NCI-H146 (cell line): ENCODE data around the gene PEPD.

Source experiments
- DNase-seq: peaks from one replicate; lab custom pipeline; 2025; lab: John Stamatoyannopoulos, UW

Gene PEPD

DNA sequence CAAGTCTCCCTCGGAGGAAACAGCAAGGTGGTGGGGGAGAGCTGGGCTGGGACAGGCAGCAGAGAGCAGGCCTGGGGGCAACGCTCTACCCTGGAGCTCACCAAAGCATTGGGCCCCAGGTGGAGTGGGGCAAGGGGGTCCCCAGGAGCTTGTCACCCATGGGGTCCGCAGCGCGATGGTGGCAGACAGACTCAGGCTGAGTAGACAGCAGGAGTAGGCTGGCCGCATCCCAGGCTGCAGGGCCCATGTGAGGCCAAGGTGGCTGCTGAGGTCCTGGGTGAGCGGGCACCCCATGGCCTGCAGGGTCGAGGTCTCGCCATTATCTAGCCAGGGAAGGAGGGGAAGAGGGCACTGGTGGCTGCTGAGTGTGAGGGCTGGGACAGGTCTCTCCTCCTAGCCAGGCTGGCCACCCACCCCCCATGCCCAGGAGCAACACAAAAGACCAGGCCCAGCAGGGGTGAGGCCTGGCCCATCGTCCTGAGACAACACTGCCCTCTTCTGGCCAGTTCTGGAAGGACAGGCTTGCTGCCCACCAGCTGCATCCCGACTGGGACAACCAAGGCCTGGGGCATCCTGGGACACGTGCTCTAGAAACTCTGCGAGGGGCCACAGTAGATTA lies 115.0 kb downstream of the PEPD start:
- DNase-seq, result peak; percentile 54

DNA sequence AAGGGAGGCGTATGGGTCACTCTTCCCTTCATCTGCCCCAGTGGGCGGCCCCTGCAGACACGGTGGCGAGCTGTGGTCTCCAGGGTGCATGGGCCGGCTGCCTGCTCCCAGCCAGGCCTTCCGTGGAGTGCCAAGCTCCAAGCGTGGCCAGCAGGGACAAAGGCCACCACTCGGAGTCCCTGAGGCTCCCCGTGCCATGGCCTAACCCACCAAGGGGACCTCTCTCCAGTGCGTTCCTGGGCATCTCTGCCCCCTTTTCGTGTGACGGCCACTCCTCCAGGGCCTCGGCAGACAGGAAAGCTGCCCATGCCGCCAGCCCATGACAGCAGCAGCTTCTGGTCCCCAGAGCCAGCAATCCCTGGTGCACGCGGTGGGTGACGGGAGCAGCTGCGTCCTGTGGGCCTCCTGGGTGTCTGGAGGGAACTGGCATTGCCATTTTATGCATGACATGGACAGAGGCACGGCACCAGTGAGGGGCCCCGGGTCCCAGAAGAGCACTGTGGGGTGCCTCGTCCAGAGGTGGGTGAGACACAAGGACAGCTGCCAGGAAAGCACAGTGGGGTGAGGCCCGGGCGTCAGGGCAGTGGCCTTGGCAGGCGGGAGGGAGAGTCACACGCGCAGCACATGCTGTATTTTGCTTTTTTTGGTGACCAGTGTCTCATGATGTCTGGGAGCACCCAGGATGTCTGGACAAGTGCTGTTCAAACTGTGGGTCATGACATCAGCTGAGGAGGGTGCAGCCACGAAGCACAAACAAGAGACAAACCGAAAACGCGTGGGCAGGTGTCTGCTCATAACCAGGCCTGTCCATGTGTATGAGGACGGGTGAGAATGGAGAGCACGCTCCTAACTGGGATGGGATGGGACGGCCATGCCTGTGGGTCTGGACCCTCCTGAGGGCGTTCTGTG lies 115.8 kb downstream of the PEPD start:
- no peak for DNase-seq

DNA sequence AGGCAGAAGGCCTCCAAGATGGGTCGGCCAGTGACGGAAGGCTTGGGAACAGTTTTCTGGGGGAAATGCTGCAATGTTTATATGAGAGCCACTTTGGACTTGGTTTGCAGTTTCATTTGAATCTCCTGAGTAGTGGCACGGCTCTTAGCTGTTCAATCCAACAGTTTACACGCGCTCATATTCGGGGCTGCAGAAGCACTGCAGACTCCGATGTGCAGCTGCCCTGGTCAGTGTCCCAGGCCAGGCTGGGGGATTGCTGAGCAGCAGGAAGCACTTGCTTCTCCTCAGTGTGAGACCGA lies 116.4 kb downstream of the PEPD start:
- no peak for DNase-seq

DNA sequence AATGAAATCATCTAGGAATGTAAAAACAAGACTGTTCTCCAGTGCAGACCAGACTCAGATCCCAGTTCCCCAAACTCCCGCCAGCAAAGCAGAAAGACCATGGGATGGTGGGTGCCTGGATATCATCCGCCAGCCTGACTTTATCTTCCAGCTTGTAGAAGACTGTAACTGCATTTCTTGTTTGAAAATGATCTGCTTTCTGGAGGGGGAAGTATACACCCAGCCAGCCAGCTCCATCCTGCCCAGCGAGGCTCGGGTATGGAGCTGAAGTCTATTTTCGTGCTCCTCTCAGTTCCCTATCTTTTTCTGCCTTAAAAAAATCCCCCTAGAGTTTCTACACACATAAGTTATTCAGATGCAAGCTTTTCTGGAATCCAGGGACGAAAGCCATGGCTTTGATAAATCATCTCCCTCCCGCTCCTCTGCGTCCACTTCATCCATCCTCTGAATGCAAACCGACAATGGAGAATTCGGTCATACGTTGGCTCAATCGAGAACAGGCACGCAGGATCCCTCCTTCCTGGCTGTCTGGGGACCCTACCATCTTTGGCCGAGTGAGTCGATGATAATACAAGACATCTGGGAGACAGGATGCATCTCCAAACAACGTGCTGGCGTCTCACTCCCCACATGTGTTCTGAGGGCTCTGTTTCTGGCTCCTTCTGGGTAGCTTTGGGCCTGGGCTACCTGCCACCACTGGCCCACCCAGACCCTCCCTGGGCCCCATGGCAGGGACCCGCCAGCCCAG lies 116.9 kb downstream of the PEPD start:
- DNase-seq, result no peak

DNA sequence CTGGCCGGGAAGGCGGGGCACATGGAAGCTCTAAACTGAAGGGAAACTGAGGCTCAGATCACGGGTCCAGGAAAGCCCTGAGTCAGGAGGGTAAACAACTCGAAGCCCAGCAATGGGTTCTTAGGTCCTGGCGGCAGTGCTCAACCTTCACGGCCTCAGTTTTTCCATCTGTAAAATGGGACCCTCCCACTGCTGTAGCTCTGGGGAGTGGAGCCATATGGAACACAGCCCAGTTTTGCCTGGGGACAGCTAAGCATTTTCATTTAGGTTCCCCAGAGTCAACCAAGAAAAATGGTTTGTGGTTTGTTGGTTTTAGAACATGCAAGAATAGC lies 117.7 kb downstream of the PEPD start:
- no peak for DNase-seq

DNA sequence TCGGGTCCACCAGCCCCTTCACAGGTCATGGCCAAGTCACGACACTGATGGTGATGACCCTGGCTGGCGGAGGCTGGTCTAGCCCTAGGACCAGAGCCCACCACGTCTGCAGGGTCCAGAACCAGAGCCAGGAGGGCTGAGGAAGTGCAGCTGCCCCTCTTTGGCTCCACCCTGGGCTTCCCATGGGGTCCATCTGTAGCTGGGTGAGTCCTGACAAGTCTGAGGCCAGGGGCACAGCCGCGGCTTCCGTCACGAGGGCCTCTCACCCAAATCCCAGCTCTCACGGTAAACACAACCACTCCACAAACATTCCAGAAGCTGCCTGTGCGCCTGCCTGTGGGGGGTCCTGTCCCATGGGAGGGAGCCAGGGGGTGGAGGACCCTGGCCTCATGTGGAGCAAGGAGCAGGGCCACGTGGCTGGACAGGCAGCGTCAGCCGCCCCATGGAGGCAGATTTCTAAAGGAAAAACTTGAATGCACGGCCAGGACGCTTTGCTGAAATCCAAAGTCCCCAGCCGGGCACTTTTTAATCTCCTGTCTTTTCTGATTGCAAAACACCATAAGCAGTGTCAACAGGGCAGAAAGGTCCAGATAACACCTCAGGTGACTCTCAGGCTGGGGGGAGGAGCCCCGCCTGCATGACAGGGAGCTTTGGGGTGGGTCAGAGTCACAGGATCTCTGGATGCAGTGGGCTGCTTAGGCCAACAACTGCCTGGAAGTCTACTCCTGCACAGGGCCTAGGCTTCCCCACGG lies 118.2 kb downstream of the PEPD start:
- DNase-seq, result no peak

DNA sequence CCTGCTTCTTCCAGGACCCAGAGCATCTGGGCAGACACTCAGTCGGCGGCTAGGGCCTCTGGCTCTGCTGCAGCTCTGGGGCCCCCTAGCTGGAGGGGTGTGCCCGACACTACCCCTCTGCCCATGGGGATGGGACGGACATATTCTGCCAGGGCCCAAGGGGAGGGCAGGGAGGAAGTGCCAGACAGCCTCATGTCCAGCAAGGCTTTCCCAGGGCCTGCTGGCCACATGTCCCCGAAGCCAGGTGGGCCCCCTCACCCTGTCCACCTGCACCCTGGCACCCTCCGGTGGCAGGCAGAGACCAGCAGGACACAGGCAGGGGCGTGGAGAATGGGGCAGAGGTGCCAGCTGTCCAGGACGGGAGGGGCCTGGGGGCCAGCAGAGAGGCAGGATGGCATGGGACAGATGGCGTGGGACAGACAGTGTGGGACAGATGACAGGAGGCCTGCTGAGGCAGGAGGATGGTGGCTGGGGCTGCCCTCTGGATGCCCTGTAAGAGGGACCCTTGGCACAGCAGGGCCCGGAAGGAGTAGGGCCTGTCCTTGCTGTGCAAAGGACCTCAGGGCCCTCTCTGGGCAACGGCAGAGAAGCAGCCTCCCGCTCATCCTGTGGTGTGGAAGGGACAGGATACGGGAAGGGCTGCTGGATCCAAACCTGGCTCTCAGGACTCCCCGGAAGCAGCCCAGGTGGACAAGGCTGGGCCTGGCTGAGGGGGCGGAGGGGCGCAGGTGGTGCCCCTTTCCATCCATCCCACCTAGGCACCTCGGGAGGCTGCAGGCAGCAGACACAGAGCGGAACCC lies 119.0 kb downstream of the PEPD start:
- no peak for DNase-seq

DNA sequence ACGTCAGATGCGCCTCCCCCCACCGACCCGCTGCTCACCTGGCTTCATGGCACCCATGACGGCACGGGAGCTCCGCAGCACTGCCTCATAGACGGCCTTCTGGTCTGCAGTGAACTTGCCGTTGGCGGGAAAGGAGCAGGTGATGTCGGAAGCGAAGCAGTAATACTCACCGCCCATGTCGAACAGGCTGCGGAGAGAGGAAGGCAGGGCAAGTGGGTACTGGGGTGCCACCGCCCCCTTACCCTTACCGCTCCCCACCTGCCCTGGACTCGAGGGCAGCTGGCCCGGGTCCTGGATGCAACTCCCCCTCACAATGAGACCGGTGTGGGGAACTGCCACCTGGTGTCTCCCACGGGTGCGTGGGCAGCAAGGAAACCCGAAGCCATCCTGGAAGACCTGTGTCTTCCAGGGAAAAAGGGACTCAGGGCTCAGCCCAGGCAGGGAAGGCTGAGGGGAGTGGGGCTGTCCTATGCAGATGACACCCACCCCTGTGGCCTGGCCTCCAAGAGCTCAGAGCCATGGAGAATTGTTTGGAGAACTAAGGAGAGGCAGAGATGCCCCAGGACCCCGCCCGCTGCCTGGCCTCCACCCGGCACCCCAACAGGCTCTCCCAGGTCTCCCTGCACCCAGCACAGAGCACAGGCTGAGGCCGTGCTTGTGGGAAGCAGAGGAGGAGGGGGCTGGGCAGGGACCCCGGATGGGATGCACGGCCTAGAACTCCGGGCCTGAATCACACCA lies 119.7 kb downstream of the PEPD start:
- DNase-seq, result no peak

DNA sequence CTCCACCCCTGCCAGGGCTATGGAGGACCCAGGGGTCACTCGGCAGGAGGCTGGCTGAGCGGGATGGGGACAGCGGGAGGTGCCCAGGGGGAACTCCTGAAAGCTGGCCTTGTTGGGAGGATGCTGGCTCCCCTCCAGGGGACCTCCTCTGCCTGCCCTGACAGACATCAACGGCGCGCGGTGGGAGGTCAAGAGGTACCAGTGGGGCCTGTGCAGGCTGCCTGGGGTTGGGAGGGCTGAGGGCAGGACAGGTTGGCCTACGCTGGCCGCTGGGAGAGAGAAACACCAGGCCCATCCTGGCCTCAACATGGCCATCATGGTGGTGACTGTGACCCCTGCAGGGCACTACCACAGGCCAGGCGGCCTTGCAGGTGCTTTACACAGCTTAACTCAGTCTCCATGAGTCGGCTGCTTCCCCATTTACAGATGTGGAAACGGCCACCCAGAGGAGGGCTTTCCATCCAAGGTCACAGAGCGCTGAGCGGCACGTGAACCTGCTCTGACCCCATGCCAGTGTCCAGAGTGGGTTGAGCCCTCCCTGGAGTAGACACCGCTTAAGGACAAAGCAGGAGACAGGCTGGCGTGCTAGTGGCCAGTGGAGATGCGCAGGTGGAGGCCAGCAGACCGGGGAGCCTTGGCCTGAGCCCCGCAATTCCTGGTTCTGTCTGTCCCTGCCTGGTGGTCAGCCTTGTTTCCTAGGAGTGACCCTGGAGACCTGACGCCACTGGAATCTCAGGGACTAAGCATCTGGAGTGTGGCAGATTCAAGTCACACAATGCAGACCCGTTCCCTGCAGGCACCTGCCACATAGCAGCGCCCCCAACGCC lies 120.5 kb downstream of the PEPD start:
- no peak for DNase-seq

DNA sequence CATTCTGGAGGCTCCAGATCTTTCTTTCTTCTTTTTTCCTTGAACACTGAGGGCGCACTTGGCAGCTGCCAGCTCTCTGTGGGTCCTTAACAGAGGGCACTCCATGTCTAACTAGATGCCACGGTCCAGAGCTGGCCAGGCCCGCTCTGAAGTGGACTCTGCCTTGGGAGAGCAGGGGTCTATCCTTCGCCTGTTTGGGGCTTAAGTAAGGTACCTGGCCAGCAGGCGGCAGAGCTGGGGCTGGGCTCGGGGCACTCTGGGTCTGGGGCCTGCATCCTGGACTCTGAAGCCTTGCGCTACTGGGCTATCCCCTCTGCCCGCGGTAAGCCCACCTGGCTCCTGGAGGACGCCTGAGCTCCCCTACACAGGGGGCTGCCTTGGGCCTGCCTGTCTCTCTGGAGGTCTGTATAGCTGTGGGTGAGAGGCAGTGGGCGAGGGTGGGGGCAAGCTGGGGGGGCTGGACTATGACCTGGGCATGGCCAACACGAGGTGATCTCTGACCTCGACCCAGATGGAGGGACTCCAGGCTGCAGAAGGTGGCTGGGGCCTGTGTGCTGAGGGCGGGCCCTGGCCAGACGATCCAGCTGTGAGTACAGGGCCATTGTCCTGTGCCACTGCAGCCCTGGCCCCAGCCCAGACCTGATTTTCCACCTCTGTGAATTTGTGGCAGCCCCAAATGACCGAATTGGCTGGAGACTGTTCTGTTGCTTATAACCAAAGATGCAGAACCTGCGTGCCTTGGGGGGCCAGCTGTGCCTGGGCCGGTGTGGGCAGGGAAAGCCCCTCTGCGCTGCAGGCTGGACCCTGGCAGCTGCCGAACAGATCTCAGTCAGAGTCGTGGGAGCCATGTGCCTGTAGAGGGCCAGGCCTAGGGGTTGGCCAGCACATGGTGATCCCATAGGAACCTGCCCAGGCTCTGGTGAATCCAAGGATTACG lies 121.6 kb downstream of the PEPD start:
- DNase-seq, result no peak

DNA sequence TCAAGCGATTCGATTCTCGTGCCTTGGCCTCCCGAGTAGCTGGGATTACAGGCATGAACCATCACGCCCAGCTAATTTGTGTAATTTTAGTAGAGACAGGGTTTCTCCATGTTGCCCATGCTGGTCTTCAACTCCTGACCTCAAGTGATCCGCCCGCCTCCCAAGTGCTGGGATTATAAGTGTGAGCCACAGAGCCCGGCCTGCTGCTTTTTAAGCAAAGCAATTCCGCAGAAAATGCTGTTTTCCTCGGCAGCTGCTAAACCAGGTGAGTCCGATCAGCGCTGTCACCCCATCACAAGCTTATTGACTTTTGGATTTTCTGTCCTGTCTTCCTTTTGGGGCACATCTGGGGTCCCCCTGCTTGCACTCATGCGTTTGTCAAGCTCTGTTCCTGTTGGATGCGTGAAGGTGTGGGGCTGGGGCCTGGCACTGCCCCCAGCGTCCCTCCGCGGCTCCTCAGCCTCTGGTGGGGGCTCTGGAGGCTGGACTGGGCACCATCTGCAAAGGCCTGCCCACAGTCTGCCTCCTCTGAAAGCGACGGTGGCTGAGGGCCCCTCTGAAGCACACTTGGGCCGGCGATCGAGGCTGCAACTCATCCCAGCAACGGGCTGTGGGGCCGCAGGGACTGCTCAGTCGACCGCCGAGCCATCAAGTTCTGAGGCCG lies 122.4 kb downstream of the PEPD start:
- DNase-seq, result no peak

DNA sequence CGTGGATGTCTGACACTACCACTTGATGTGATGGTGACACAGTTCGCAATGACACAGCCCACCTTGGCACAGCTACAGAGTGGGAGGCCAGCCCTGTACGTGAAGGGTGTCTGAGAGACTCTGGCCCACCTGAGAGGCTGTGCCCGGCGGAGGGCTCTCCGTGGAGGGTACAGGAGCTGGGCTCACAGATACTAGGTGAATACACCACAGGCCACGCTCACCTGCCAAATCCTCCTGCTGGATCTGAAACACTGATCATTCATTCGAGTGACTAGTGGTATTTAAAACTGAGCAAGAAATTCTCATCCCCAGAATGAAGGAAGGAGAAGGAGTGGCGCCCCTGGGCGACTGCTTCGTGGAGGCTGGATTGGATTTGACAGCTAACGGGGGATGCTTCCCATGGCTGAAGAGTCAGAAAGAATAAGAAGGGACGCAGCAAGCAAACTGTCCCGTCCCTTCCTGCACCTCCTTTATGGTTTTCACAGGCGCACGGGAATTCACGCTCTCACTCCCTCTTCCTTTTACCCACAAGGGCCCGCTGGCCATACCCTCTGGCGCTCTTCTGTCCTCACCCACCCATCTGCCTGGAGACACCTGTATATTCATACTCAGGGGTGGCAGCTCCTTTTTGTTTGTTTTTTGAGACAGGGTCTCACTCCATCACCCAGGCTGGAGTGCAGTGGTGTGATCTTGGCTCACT lies 123.1 kb downstream of the PEPD start:
- no peak for DNase-seq

DNA sequence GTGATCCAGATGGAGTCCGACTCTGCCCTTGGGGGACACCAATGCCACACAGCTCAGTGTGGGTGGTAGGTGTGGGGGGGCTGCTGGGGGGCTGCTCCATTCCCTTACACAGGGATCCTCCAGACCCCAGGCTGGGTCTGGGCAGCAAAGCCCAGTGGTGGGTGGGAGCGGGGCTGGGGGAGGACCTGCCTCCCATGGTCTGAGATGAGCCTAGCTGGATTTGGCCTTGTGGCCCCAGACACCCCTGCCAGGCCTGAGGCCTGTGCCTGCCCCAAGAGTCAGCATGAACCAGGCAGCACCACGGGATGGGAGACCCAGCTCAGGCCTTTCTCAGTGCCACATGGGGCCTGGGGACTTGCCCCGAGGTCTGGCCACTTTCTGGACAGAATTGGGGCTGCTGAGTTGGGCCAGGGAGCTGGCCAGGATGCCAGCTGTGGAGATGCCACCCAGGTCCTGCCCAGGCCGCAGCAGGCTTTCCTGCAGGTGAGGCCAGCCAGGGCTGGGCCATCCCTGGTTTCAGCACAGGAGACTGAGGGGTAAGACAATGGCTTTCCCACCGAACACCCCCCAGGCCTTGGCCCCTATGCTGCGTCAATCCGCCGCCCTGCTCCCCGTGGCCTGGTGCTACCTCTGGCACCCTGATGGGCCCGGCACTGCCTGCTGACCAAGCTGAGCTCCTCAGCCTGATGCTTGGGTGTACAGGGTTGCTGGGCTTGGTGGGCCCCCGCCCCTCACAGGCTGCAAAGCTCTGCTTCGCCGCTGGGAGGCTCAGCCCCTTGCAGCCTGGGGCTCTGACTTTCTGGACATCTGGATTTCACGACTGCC lies 123.8 kb downstream of the PEPD start:
- DNase-seq, result no peak

DNA sequence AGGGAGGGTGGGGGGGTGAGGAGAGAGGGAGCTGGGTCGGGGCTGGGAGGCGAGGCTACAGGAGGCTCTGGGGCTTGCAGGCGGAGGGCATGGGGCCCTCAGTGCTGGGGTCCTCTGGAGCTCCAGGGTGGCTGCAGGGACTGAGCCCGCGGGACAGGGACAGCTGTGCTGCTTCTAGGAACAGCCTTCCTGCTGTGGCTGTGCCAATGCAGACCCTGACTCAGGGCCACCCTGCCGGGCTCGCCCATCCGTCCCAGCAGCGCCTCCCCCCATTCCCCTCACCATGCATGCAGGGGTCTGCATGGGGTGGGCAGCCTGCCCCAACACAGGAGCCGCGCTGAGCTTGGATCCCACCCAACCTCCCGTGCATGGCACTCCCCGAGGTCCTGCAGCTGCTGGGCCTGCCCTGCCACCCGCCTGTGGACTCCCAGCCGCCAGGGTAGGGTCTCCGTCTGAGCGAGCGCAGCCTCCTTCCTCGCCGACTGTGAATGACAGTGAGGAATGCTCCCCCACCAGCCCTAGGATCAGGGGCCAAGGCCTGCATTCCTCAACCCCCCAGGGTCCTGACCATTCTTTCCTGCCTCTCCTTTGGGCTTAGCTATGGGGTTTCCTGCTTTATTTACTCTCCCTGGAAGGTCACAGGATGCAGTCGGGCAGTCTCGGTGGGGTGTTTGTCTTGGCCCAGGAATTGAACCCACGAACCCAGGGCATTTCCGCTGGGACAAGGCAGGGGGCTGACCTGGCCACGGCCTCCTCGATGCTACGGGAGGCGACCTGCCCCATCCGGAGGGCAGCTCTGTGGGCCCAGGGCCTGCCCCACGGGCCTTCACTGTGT lies 124.7 kb downstream of the PEPD start:
- DNase-seq, result no peak

DNA sequence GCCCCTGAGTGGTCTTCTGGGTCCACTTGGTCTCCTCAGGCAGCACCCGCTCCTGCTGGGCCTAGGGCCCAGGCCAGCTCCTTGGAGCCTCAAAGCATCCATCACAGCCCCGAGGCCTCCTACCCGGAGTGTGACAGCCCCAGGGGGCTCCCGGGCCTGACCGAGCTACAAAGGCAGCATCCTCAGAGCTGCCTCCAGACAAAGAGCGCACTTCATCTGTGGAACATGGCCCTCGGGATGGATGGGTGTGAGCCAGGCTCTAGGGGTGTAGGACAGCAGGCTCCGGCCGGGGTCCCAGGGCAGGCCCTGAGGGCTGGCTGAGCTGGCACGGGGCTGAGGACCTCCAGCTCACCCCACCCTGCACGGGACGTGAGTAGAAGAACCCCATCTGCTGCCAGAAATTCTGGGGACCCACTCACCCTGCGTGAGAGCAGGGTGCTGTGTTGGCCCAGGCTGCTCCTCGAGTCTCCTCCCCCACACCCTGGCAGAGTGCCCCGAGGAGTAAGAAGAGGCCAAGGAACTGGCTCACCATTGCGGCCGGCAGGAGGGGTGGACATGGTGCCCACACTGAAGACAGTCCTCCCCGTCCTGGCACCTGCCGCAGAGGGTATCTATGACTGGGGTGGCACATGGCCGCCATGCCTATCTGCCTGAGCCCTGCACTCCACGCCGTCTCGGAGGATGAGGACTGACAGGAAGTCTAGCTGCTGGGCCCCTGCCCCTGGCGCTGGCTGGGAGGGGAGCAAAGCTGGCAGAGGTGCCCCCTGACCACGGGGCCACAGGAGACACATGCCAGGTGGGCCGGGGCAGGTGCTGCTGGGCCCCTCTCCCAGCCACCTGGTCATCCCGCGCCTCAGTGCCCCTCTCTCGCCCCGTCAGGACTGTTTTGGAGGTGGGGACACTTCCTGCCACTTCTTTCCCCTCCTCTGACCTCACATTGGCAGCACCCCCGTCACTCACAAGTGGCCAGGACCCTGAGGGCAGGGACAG lies 125.7 kb downstream of the PEPD start:
- DNase-seq, result no peak
